T-helper 1 cell treated with Interleukin-12 subunit alpha and Interleukin-12 subunit beta and Interleukin-4 antibody, amounts not matched to agents 30 μg/mL and 1 μg/mL, for 36 hours (primary cell): ENCODE measurements around the gene B9D1.
A peak's percentile ranks its signal among the peaks of the same experiment; 100 is the strongest.

ENCODE experiments used
- H3K27ac Mint-ChIP-seq: one replicate; pipeline ENCODE4 v1.8.0; 2021; ENCODE audit warnings: mild to moderate bottlenecking, mixed read lengths
- H3K27me3 Mint-ChIP-seq: one replicate; pipeline ENCODE4 v1.8.0; 2021; ENCODE audit warnings: low read depth, mixed read lengths
- H3K36me3 Mint-ChIP-seq: one replicate; pipeline ENCODE4 v1.8.0; 2021; ENCODE audit warnings: low read depth, mixed read lengths
- H3K4me1 Mint-ChIP-seq: one replicate; pipeline ENCODE4 v1.8.0; 2021; ENCODE audit warnings: low read depth, mixed read lengths
- H3K4me3 Mint-ChIP-seq: one replicate; pipeline ENCODE4 v1.8.0; 2021; ENCODE audit warnings: mild to moderate bottlenecking, moderate library complexity, mixed read lengths
- H3K9me3 Mint-ChIP-seq: one replicate; pipeline ENCODE4 v1.8.0; 2021; ENCODE audit warnings: mixed read lengths

B9D1 gene

GRCh38 chr17:19372866-19373504 lies 10.5 kb upstream of the B9D1 start:
- H3K27ac Mint-ChIP-seq, result no peak overlapping the region
- peaks cover 47% of the 10 kb centered on the region for H3K4me1 Mint-ChIP-seq
- no peaks in the 10 kb centered on the region for H3K27me3 Mint-ChIP-seq
- H3K36me3 Mint-ChIP-seq, result peaks cover 5% of the 10 kb centered on the region
- H3K4me3 Mint-ChIP-seq, result no peak overlapping the region
- no peaks in the 10 kb centered on the region for H3K9me3 Mint-ChIP-seq

GRCh38 chr17:19372439-19372838 lies 9.9 kb upstream of the B9D1 start:
- Mint-ChIP-seq H3K4me3 (peak overlapping the region; percentile 17), H3K9me3 (no peaks in the 10 kb centered on the region), H3K27me3 (no peaks in the 10 kb centered on the region), H3K36me3 (peaks cover 5% of the 10 kb centered on the region), H3K27ac (peak overlapping the region; percentile 26), H3K4me1 (peaks cover 47% of the 10 kb centered on the region)

GRCh38 chr17:19372011-19372370 lies 9.5 kb upstream of the B9D1 start:
- peak overlapping the region; percentile 34 for H3K27ac Mint-ChIP-seq
- H3K9me3 Mint-ChIP-seq, result no peaks in the 10 kb centered on the region
- H3K4me1 Mint-ChIP-seq, result peaks cover 44% of the 10 kb centered on the region
- H3K4me3 Mint-ChIP-seq, result no peak overlapping the region
- peaks cover 5% of the 10 kb centered on the region for H3K36me3 Mint-ChIP-seq
- no peaks in the 10 kb centered on the region for H3K27me3 Mint-ChIP-seq

- Mint-ChIP-seq H3K4me1 (peaks cover 41% of the 10 kb centered on the region), H3K27ac (peak overlapping the region; percentile 80), H3K9me3 (no peaks in the 10 kb centered on the region), H3K4me3 (peak overlapping the region; percentile 29), H3K27me3 (no peaks in the 10 kb centered on the region), H3K36me3 (peaks cover 5% of the 10 kb centered on the region)
Observed at GRCh38 chr17:19371259-19372010, 8.9 kb upstream of the B9D1 start.

GRCh38 chr17:19370493-19370960 lies 8.0 kb upstream of the B9D1 start:
- Mint-ChIP-seq H3K27ac (peak overlapping the region; percentile 89), H3K27me3 (no peaks in the 10 kb centered on the region), H3K4me3 (peak overlapping the region; percentile 84), H3K36me3 (peaks cover 5% of the 10 kb centered on the region), H3K4me1 (peaks cover 39% of the 10 kb centered on the region), H3K9me3 (no peaks in the 10 kb centered on the region)

GRCh38 chr17:19369846-19370492 lies 7.4 kb upstream of the B9D1 start:
- Mint-ChIP-seq H3K9me3 (no peaks in the 10 kb centered on the region), H3K4me3 (peak overlapping the region; percentile 84), H3K4me1 (peaks cover 39% of the 10 kb centered on the region), H3K36me3 (peaks cover 5% of the 10 kb centered on the region), H3K27ac (peak overlapping the region; percentile 89), H3K27me3 (no peaks in the 10 kb centered on the region)

- Mint-ChIP-seq H3K4me3 (peak overlapping the region; percentile 84), H3K27me3 (no peaks in the 10 kb centered on the region), H3K9me3 (no peaks in the 10 kb centered on the region), H3K36me3 (peaks cover 2% of the 10 kb centered on the region), H3K4me1 (peaks cover 38% of the 10 kb centered on the region), H3K27ac (peak overlapping the region; percentile 89)
Observed at GRCh38 chr17:19369107-19369778, 6.7 kb upstream of the B9D1 start.

- no peaks in the 10 kb centered on the region for H3K9me3 Mint-ChIP-seq
- peaks cover 35% of the 10 kb centered on the region for H3K4me1 Mint-ChIP-seq
- no peak overlapping the region for H3K4me3 Mint-ChIP-seq
- no peak overlapping the region for H3K27ac Mint-ChIP-seq
- peaks cover 2% of the 10 kb centered on the region for H3K36me3 Mint-ChIP-seq
- no peaks in the 10 kb centered on the region for H3K27me3 Mint-ChIP-seq
Observed at GRCh38 chr17:19368229-19368628, 5.7 kb upstream of the B9D1 start.

- H3K9me3 Mint-ChIP-seq, result no peaks in the 10 kb centered on the region
- H3K36me3 Mint-ChIP-seq, result peaks cover 2% of the 10 kb centered on the region
- H3K27me3 Mint-ChIP-seq, result peaks cover 2% of the 10 kb centered on the region
- H3K27ac Mint-ChIP-seq, result no peak overlapping the region
- H3K4me1 Mint-ChIP-seq, result peaks cover 30% of the 10 kb centered on the region
- H3K4me3 Mint-ChIP-seq, result no peak overlapping the region
Observed at GRCh38 chr17:19366637-19366972, 4.1 kb upstream of the B9D1 start.

- peaks cover 2% of the 10 kb centered on the region for H3K36me3 Mint-ChIP-seq
- no peaks in the 10 kb centered on the region for H3K9me3 Mint-ChIP-seq
- no peak overlapping the region for H3K4me3 Mint-ChIP-seq
- peaks cover 24% of the 10 kb centered on the region for H3K4me1 Mint-ChIP-seq
- H3K27me3 Mint-ChIP-seq, result peaks cover 8% of the 10 kb centered on the region
- no peak overlapping the region for H3K27ac Mint-ChIP-seq
Observed at GRCh38 chr17:19365833-19366636, 3.5 kb upstream of the B9D1 start.

- Mint-ChIP-seq H3K27me3 (peaks cover 8% of the 10 kb centered on the region), H3K36me3 (peaks cover 2% of the 10 kb centered on the region), H3K4me3 (no peak overlapping the region), H3K9me3 (no peaks in the 10 kb centered on the region), H3K4me1 (peaks cover 20% of the 10 kb centered on the region), H3K27ac (no peak overlapping the region)
Observed at GRCh38 chr17:19365499-19365817, 2.9 kb upstream of the B9D1 start.

- no peak overlapping the region for H3K4me3 Mint-ChIP-seq
- no peak overlapping the region for H3K27ac Mint-ChIP-seq
- no peaks in the 10 kb centered on the region for H3K36me3 Mint-ChIP-seq
- no peaks in the 10 kb centered on the region for H3K9me3 Mint-ChIP-seq
- peaks cover 8% of the 10 kb centered on the region for H3K27me3 Mint-ChIP-seq
- peaks cover 15% of the 10 kb centered on the region for H3K4me1 Mint-ChIP-seq
Observed at GRCh38 chr17:19364699-19365498, 2.4 kb upstream of the B9D1 start.

- peak overlapping the region; percentile 44 for H3K4me3 Mint-ChIP-seq
- H3K27ac Mint-ChIP-seq, result peak overlapping the region; percentile 45
Observed at GRCh38 chr17:19363460-19364035, 1.0 kb upstream of the B9D1 start.

More at GRCh38 chr17:19363460-19364035, 1.0 kb upstream of the B9D1 start:
- Mint-ChIP-seq H3K36me3 (no peaks in the 10 kb centered on the region), H3K4me1 (peaks cover 3% of the 10 kb centered on the region), H3K9me3 (no peaks in the 10 kb centered on the region), H3K27me3 (peaks cover 14% of the 10 kb centered on the region)
